ENCODE measurements around the gene KIF23.
"Not testable (repeated sequence)": the region's sequence is repeated elsewhere in the genome, so short reads cannot be mapped to it uniquely, and the experiment has no call there.

KIF23 gene

GRCh38 chr15:69413822-69414700 is at the start of gene KIF23:
TSS of gene KIF23 (plus strand) at chr15:69414349. CDS start at chr15:69414466, 117 bp downstream.
- Mint-ChIP-seq H3K27ac (peak within 1 kb of the TSS; percentile 30), H3K9me3 (no peaks in the 10 kb centered on the region), H3K4me1 (peaks cover 7% of the 10 kb centered on the region), H3K27me3 (peaks cover 6% of the 10 kb centered on the region), H3K36me3 (no peaks in the 10 kb centered on the region), H3K4me3 (peak within 1 kb of the TSS; percentile 88)
- ATAC-seq (ENCODE audit: low read depth): peak; percentile 98
- DNase-seq (ENCODE audit: low spot score in 2 of 2): peak; percentile 88

- no peak overlapping the region for H3K4me3 Mint-ChIP-seq
- H3K27ac Mint-ChIP-seq: no peak overlapping the region
- H3K27me3 Mint-ChIP-seq: peaks cover 6% of the 10 kb centered on the region
- no peaks in the 10 kb centered on the region for H3K4me1 Mint-ChIP-seq
- DNase-seq (ENCODE audit: low spot score in 2 of 2): no peak
- H3K9me3 Mint-ChIP-seq: peaks cover 2% of the 10 kb centered on the region
- no peak for ATAC-seq (ENCODE audit: low read depth)
- H3K36me3 Mint-ChIP-seq: no peaks in the 10 kb centered on the region
These were observed 46.9 kb upstream of the KIF23 start for GRCh38 chr15:69367236-69367635.

- Mint-ChIP-seq H3K9me3 (peaks cover 4% of the 10 kb centered on the region), H3K27me3 (peaks cover 13% of the 10 kb centered on the region), H3K27ac (no peak overlapping the region), H3K4me1 (no peaks in the 10 kb centered on the region), H3K36me3 (peaks cover 2% of the 10 kb centered on the region), H3K4me3 (no peak overlapping the region)
- no peak for ATAC-seq (ENCODE audit: low read depth)
- no peak for DNase-seq (ENCODE audit: low spot score in 2 of 2)
These were observed 44.5 kb upstream of the KIF23 start for GRCh38 chr15:69369631-69370030.

- no peaks in the 10 kb centered on the region for H3K4me1 Mint-ChIP-seq
- peaks cover 2% of the 10 kb centered on the region for H3K36me3 Mint-ChIP-seq
- H3K9me3 Mint-ChIP-seq: peaks cover 2% of the 10 kb centered on the region
- no peak overlapping the region for H3K27ac Mint-ChIP-seq
- H3K4me3 Mint-ChIP-seq: no peak overlapping the region
- no peak for ATAC-seq (ENCODE audit: low read depth)
- no peak for DNase-seq (ENCODE audit: low spot score in 2 of 2)
- H3K27me3 Mint-ChIP-seq: peaks cover 15% of the 10 kb centered on the region
These were observed 40.7 kb upstream of the KIF23 start for GRCh38 chr15:69373406-69373805.

- ATAC-seq (ENCODE audit: low read depth): no peak
- H3K9me3 Mint-ChIP-seq: peaks cover 2% of the 10 kb centered on the region
These were observed 38.9 kb upstream of the KIF23 start for GRCh38 chr15:69375151-69375790.

GRCh38 chr15:69377216-69377970 is 36.8 kb upstream of the KIF23 start:
- Mint-ChIP-seq H3K36me3 (peaks cover 2% of the 10 kb centered on the region), H3K9me3 (peaks cover 2% of the 10 kb centered on the region), H3K27ac (no peak overlapping the region), H3K27me3 (peaks cover 21% of the 10 kb centered on the region), H3K4me1 (no peaks in the 10 kb centered on the region), H3K4me3 (no peak overlapping the region)
- no peak for DNase-seq (ENCODE audit: low spot score in 2 of 2)
- no peak for ATAC-seq (ENCODE audit: low read depth)

More at GRCh38 chr15:69375151-69375790, 38.9 kb upstream of the KIF23 start:
- H3K27me3 Mint-ChIP-seq: peaks cover 15% of the 10 kb centered on the region
- DNase-seq (ENCODE audit: low spot score in 2 of 2): no peak
- H3K27ac Mint-ChIP-seq: no peak overlapping the region
- no peak overlapping the region for H3K4me3 Mint-ChIP-seq
- H3K36me3 Mint-ChIP-seq: peaks cover 2% of the 10 kb centered on the region
- H3K4me1 Mint-ChIP-seq: no peaks in the 10 kb centered on the region

GRCh38 chr15:69380100-69380725 is 33.9 kb upstream of the KIF23 start:
- Mint-ChIP-seq H3K27ac (no peak overlapping the region), H3K9me3 (no peaks in the 10 kb centered on the region), H3K4me1 (no peaks in the 10 kb centered on the region), H3K27me3 (peaks cover 12% of the 10 kb centered on the region), H3K36me3 (no peaks in the 10 kb centered on the region), H3K4me3 (no peak overlapping the region)
- DNase-seq (ENCODE audit: low spot score in 2 of 2): no peak
- ATAC-seq (ENCODE audit: low read depth): no peak

- DNase-seq (ENCODE audit: low spot score in 2 of 2) (no peak), ATAC-seq (ENCODE audit: low read depth) (no peak)
- no peak overlapping the region for H3K4me3 Mint-ChIP-seq
- no peaks in the 10 kb centered on the region for H3K36me3 Mint-ChIP-seq
- peaks cover 11% of the 10 kb centered on the region for H3K27me3 Mint-ChIP-seq
- no peaks in the 10 kb centered on the region for H3K4me1 Mint-ChIP-seq
- H3K27ac Mint-ChIP-seq: no peak overlapping the region
- H3K9me3 Mint-ChIP-seq: no peaks in the 10 kb centered on the region
These were observed 33.4 kb upstream of the KIF23 start for GRCh38 chr15:69380726-69381105.

- H3K9me3 Mint-ChIP-seq; H3K27ac Mint-ChIP-seq; H3K4me3 Mint-ChIP-seq; DNase-seq (ENCODE audit: low spot score in 2 of 2); H3K27me3 Mint-ChIP-seq; ATAC-seq (ENCODE audit: low read depth); H3K36me3 Mint-ChIP-seq; H3K4me1 Mint-ChIP-seq: not testable (repeated sequence)
These were observed 32.0 kb upstream of the KIF23 start for GRCh38 chr15:69382176-69382575.

GRCh38 chr15:69384066-69384465 is 30.1 kb upstream of the KIF23 start:
- not testable (repeated sequence) for H3K9me3 Mint-ChIP-seq; ATAC-seq (ENCODE audit: low read depth)

GRCh38 chr15:69384626-69385598 is 29.2 kb upstream of the KIF23 start:
- H3K36me3 Mint-ChIP-seq: no peaks in the 10 kb centered on the region
- no peaks in the 10 kb centered on the region for H3K4me1 Mint-ChIP-seq
- no peak overlapping the region for H3K27ac Mint-ChIP-seq
- peaks cover 9% of the 10 kb centered on the region for H3K27me3 Mint-ChIP-seq
- H3K4me3 Mint-ChIP-seq: no peak overlapping the region
- ATAC-seq (ENCODE audit: low read depth): no peak
- DNase-seq (ENCODE audit: low spot score in 2 of 2): no peak
- H3K9me3 Mint-ChIP-seq: no peaks in the 10 kb centered on the region

More at GRCh38 chr15:69384066-69384465, 30.1 kb upstream of the KIF23 start:
- H3K27me3 Mint-ChIP-seq; H3K4me1 Mint-ChIP-seq; H3K4me3 Mint-ChIP-seq; H3K27ac Mint-ChIP-seq; H3K36me3 Mint-ChIP-seq; DNase-seq (ENCODE audit: low spot score in 2 of 2): not testable (repeated sequence)

GRCh38 chr15:69385831-69386230 is 28.3 kb upstream of the KIF23 start:
- H3K27ac Mint-ChIP-seq: no peak overlapping the region
- no peaks in the 10 kb centered on the region for H3K36me3 Mint-ChIP-seq
- H3K27me3 Mint-ChIP-seq: peaks cover 3% of the 10 kb centered on the region
- no peak overlapping the region for H3K4me3 Mint-ChIP-seq
- ATAC-seq (ENCODE audit: low read depth) (no peak), DNase-seq (ENCODE audit: low spot score in 2 of 2) (no peak)
- no peaks in the 10 kb centered on the region for H3K4me1 Mint-ChIP-seq
- no peaks in the 10 kb centered on the region for H3K9me3 Mint-ChIP-seq

GRCh38 chr15:69386284-69386683 is 27.9 kb upstream of the KIF23 start:
- H3K27ac Mint-ChIP-seq: no peak overlapping the region
- H3K4me1 Mint-ChIP-seq: no peaks in the 10 kb centered on the region
- DNase-seq (ENCODE audit: low spot score in 2 of 2) (no peak), ATAC-seq (ENCODE audit: low read depth) (no peak)
- H3K9me3 Mint-ChIP-seq: no peaks in the 10 kb centered on the region
- H3K27me3 Mint-ChIP-seq: peaks cover 2% of the 10 kb centered on the region
- H3K36me3 Mint-ChIP-seq: no peaks in the 10 kb centered on the region
- no peak overlapping the region for H3K4me3 Mint-ChIP-seq
